A549 (cell line): ENCODE measurements around the gene AWAT1. TPM values are rescaled to one million over a fixed set of nuclear protein-coding genes. Genes with fewer than 3 reads are reported as not detected.

Source experiments
- CBX2 ChIP-seq: fragments of 200-600 bp; sonication (generic); IDR thresholded peaks from 2 replicates; pipeline ENCODE4 v1.6.1; 2016; ENCODE audit warnings: low read depth, mild to moderate bottlenecking, borderline replicate concordance
- CTCF ChIP-seq: fragments of >200 bp; sonication (Bioruptor Twin); formaldehyde crosslinking; IDR thresholded peaks from 3 replicates; pipeline ENCODE4 v1.5.1; 2016
- EP300 ChIP-seq, 2 experiments: fragments of >200 bp; sonication (Bioruptor Twin); formaldehyde crosslinking; IDR thresholded peaks; 2 replicates in 1 of 2; 3 replicates in 1 of 2; pipeline ENCODE4 v1.6.1; 2016 to 2017
- FOSB ChIP-seq: fragments of 250-450 bp; sonication (Bioruptor Pico); IDR thresholded peaks from 2 replicates; pipeline ENCODE4 v1.5.0; 2020; ENCODE audit warnings: mild to moderate bottlenecking, moderate library complexity
- FOSL2 ChIP-seq, 2 experiments: fragments of 450-650 bp in 1 of 2; fragments of >200 bp in 1 of 2; sonication (Bioruptor Twin) in 1 of 2; formaldehyde crosslinking; IDR thresholded peaks; 2 replicates each; pipeline versions ENCODE4 v1.5.0 to v1.6.1; 2016 to 2020; ENCODE audit warnings: mild to moderate bottlenecking in 1 of 2, moderate library complexity in 1 of 2
- FOXS1 ChIP-seq: fragments of 250-450 bp; sonication (Bioruptor Pico); IDR thresholded peaks from 2 replicates; pipeline ENCODE4 v1.5.0; 2020; ENCODE audit warnings: mild to moderate bottlenecking, moderate library complexity
- HEYL ChIP-seq: fragments of 250-450 bp; sonication (Bioruptor Pico); IDR thresholded peaks from 2 replicates; pipeline ENCODE4 v1.8.0; 2021; ENCODE audit warnings: mild to moderate bottlenecking, moderate library complexity
- HOXA7 ChIP-seq: fragments of 250-450 bp; sonication (Bioruptor Pico); IDR thresholded peaks from 2 replicates; pipeline ENCODE4 v1.5.0; 2020; ENCODE audit warnings: mild to moderate bottlenecking, moderate library complexity
- JUNB ChIP-seq: fragments of >200 bp; sonication (Bioruptor Twin); formaldehyde crosslinking; IDR thresholded peaks from 2 replicates; pipeline ENCODE4 v1.6.1; 2016
- KDM5A ChIP-seq: fragments of 200-600 bp; sonication (generic); IDR thresholded peaks from 2 replicates; pipeline ENCODE4 v1.6.1; 2016; ENCODE audit warnings: antibody characterized with exemption, mild to moderate bottlenecking
- MAFK ChIP-seq: fragments of 450-650 bp; IDR thresholded peaks from 2 replicates; pipeline ENCODE4 v1.6.1; 2014; ENCODE audit not compliant: partially characterized antibody
- MAX ChIP-seq: IDR thresholded peaks from 2 replicates; pipeline ENCODE4 v1.6.1; 2012
- MAZ ChIP-seq: fragments of 150-350 bp; IDR thresholded peaks from 2 replicates; pipeline ENCODE4 v1.6.1; 2014; ENCODE audit warnings: antibody characterized with exemption, low read depth, low read length, borderline replicate concordance
- NPAS2 ChIP-seq: fragments of 250-450 bp; sonication (Bioruptor Pico); IDR thresholded peaks from 2 replicates; pipeline ENCODE4 v1.8.0; 2022; ENCODE audit warnings: mild to moderate bottlenecking, moderate library complexity, borderline replicate concordance
- NR3C1 ChIP-seq: fragments of >200 bp; sonication (Bioruptor Twin); formaldehyde crosslinking; IDR thresholded peaks from 3 replicates; pipeline ENCODE4 v1.6.1; 2017
- POLR2A ChIP-seq: IDR thresholded peaks from 2 replicates; pipeline ENCODE4 v1.6.1; 2012; ENCODE audit warnings: mild to moderate bottlenecking, low read length
- POLR2AphosphoS2 ChIP-seq: conservative IDR thresholded peaks from 2 replicates; pipeline ENCODE4 v1.6.1; 2012; ENCODE audit warnings: low read length, improper control_type of control experiment, inconsistent platforms
- RAD21 ChIP-seq, 2 experiments: fragments of >200 bp in 1 of 2; sonication (Bioruptor Twin) in 1 of 2; formaldehyde crosslinking in 1 of 2; IDR thresholded peaks in 1 of 2; conservative IDR thresholded peaks in 1 of 2; 2 replicates in 1 of 2; 3 replicates in 1 of 2; pipeline ENCODE4 v1.6.1; 2012 to 2018; ENCODE audit warnings: inconsistent platforms in 1 of 2
- RARB ChIP-seq: fragments of 250-450 bp; sonication (Bioruptor Pico); IDR thresholded peaks from 2 replicates; pipeline ENCODE4 v1.8.0; 2021; ENCODE audit warnings: mild to moderate bottlenecking, moderate library complexity
- REST ChIP-seq: fragments of 200-600 bp; sonication (generic); IDR thresholded peaks from 2 replicates; pipeline ENCODE4 v1.6.1; 2016; ENCODE audit warnings: antibody characterized with exemption, mild to moderate bottlenecking, moderate library complexity
- SMC3 ChIP-seq: fragments of >200 bp; sonication (Bioruptor Twin); formaldehyde crosslinking; IDR thresholded peaks from 3 replicates; pipeline ENCODE4 v1.6.1; 2018; ENCODE audit warnings: inconsistent platforms
- TFCP2L1 ChIP-seq: fragments of 250-450 bp; sonication (Bioruptor Pico); IDR thresholded peaks from 2 replicates; pipeline ENCODE4 v1.5.0; 2021; ENCODE audit warnings: mild to moderate bottlenecking
- ZC3H11A ChIP-seq: fragments of 450-650 bp; IDR thresholded peaks from 2 replicates; pipeline ENCODE4 v1.6.1; 2014; ENCODE audit warnings: antibody characterized with exemption, mild to moderate bottlenecking
- polyA plus RNA-seq, 4 experiments: library from polyadenylated mRNA; depleted of rRNA in 3 of 4; stranded (reverse); fragments of >200 nt; fragmentation: RNase III in 1 of 4; extraction: RNeasy Plus Mini Kit Qiagen cat#74134 plus additional on column Dnase treatment in 1 of 4; gene quantifications; 2 replicates in 3 of 4; 3 replicates in 1 of 4; pipeline ENCODE4 v1.2.3, GENCODE V29; 2011 to 2017
- TF ChIP-seq, protein P1 (sequence below): fragments of 250-450 bp; sonication (Bioruptor Pico); IDR thresholded peaks from 2 replicates; pipeline ENCODE4 v1.5.0; 2020; ENCODE audit warnings: low read depth, mild to moderate bottlenecking, moderate library complexity
- TF ChIP-seq, protein P2 (sequence below): fragments of >200 bp; sonication (Bioruptor Twin); formaldehyde crosslinking; IDR thresholded peaks from 2 replicates; pipeline ENCODE4 v1.6.1; 2016

The AWAT1 gene
- polyA plus RNA-seq, 2 of the 4 experiments (the other 2 are of a cell fraction): not detected

- TF ChIP-seq NPAS2 (no peak), MAFK (peak; percentile 40), MAZ (no peak), RARB (no peak), CTCF (no peak), ZC3H11A (no peak), KDM5A (no peak), JUNB (peak; percentile 87), POLR2A (no peak), HOXA7 (CRISPR knock-in tag) (no peak), REST (no peak), FOXS1 (CRISPR knock-in tag) (no peak), POLR2AphosphoS2 (no peak), FOSL2 (IDR thresholded peaks at IDR 0.05) (peak; percentile 50; the same call in 1 of the 2 replicates), FOSL2 (CRISPR knock-in tag; IDR thresholded peaks at IDR 0.05) (peak; percentile 72), NR3C1 (no peak), FOSB (no peak), CBX2 (no peak), RAD21 (conservative IDR thresholded peaks at IDR 0.05 in 1 of 2, IDR thresholded peaks at IDR 0.05 in 1 of 2) (no peak), HEYL (CRISPR knock-in tag) (no peak), TFCP2L1 (CRISPR knock-in tag) (no peak), EP300 (IDR thresholded peaks at IDR 0.05) (peak; percentile 43 to 47; a peak in 3 of 5 replicates), MAX (peak; percentile 78), SMC3 (no peak)
- TF ChIP-seq, protein P1, sequence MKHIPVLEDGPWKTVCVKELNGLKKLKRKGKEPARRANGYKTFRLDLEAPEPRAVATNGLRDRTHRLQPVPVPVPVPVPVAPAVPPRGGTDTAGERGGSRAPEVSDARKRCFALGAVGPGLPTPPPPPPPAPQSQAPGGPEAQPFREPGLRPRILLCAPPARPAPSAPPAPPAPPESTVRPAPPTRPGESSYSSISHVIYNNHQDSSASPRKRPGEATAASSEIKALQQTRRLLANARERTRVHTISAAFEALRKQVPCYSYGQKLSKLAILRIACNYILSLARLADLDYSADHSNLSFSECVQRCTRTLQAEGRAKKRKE (CRISPR knock-in tag): no peak; the same call in 1 of the 2 replicates
- TF ChIP-seq, protein P2, sequence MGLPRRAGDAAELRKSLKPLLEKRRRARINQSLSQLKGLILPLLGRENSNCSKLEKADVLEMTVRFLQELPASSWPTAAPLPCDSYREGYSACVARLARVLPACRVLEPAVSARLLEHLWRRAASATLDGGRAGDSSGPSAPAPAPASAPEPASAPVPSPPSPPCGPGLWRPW: peak; percentile 17; the same call in 1 of the 2 replicates
These were observed 14.3 kb upstream of the AWAT1 start (continued) for GRCh38 chrX:70219938-70220764.
